HepG2 (cell line): Measurements from ENCODE around the gene NUAK2. TPM values are rescaled to one million over a fixed set of nuclear protein-coding genes. Genes with fewer than 3 reads are reported as not detected.
A peak's percentile ranks its signal among the peaks of the same experiment; 100 is the strongest.

Experiments used
- CBFB ChIP-seq: sonication (generic); formaldehyde crosslinking; IDR thresholded peaks from 2 replicates; pipeline ENCODE4 v1.4.0; 2020; ENCODE audit warnings: missing genetic modification reagents
- ETV5 ChIP-seq: IDR thresholded peaks from 2 replicates; pipeline ENCODE4 v1.6.1; 2018; ENCODE audit warnings: missing biosample characterization, missing genetic modification reagents, inconsistent platforms, borderline replicate concordance
- MTA3 ChIP-seq: sonication (generic); formaldehyde crosslinking; IDR thresholded peaks from 2 replicates; pipeline ENCODE4 v1.4.0; 2020; ENCODE audit warnings: missing genetic modification reagents
- PAWR ChIP-seq: sonication (generic); formaldehyde crosslinking; IDR thresholded peaks from 2 replicates; pipeline ENCODE4 v1.4.0; 2020; ENCODE audit warnings: missing genetic modification reagents, mild to moderate bottlenecking, borderline replicate concordance
- PHF8 ChIP-seq: sonication (generic); formaldehyde crosslinking; IDR thresholded peaks from 2 replicates; pipeline ENCODE4 v1.5.0; 2020; ENCODE audit warnings: missing genetic modification reagents
- RBM39 ChIP-seq: fragments of 200-400 bp; formaldehyde crosslinking; IDR thresholded peaks from one replicate; pipeline ENCODE4 v1.6.1; 2018; ENCODE audit warnings: antibody characterized with exemption, mild to moderate bottlenecking, low read depth, low read length; ENCODE audit not compliant: poor library complexity, severe bottlenecking
- SMAD9 ChIP-seq: sonication (generic); formaldehyde crosslinking; IDR thresholded peaks from 2 replicates; pipeline ENCODE4 v1.5.1; 2020; ENCODE audit warnings: mild to moderate bottlenecking, missing genetic modification reagents
- SYNCRIP ChIP-seq: fragments of 200-400 bp; formaldehyde crosslinking; IDR thresholded peaks from 2 replicates; pipeline ENCODE4 v1.6.1; 2018; ENCODE audit warnings: mild to moderate bottlenecking, low read depth, low read length; ENCODE audit not compliant: insufficient read depth
- TCF7L2 ChIP-seq: IDR thresholded peaks from 2 replicates; pipeline ENCODE4 v1.6.1; 2011; ENCODE audit warnings: mild to moderate bottlenecking, low read depth, low read length, moderate library complexity
- TEAD3 ChIP-seq: optimal IDR thresholded peaks from 2 replicates; pipeline ENCODE3; 2016; ENCODE audit warnings: borderline replicate concordance
- ZBTB38 ChIP-seq: sonication (generic); formaldehyde crosslinking; IDR thresholded peaks from 2 replicates; pipeline ENCODE4 v1.5.1; 2020; ENCODE audit warnings: mild to moderate bottlenecking, missing genetic modification reagents
- ZBTB7B ChIP-seq: sonication (generic); formaldehyde crosslinking; IDR thresholded peaks from 2 replicates; pipeline ENCODE4 v1.4.0; 2020; ENCODE audit warnings: missing genetic modification reagents
- ZNF12 ChIP-seq: sonication (generic); formaldehyde crosslinking; IDR thresholded peaks from 2 replicates; pipeline ENCODE4 v1.5.0; 2020; ENCODE audit warnings: missing genetic modification reagents
- ZNF552 ChIP-seq: sonication (generic); formaldehyde crosslinking; IDR thresholded peaks from 2 replicates; pipeline ENCODE4 v1.9.0; 2022; ENCODE audit warnings: missing genetic modification reagents, mild to moderate bottlenecking, borderline replicate concordance
- ZNF678 ChIP-seq: sonication (generic); formaldehyde crosslinking; IDR thresholded peaks from 2 replicates; pipeline ENCODE4 v1.4.0; 2020; ENCODE audit warnings: mild to moderate bottlenecking, missing genetic modification reagents
- ZNF746 ChIP-seq: sonication (generic); formaldehyde crosslinking; IDR thresholded peaks from 2 replicates; pipeline ENCODE4 v1.8.0; 2022; ENCODE audit warnings: mild to moderate bottlenecking, missing genetic modification reagents
- ZNF790 ChIP-seq: sonication (generic); formaldehyde crosslinking; IDR thresholded peaks from 2 replicates; pipeline ENCODE4 v1.8.0; 2022; ENCODE audit warnings: missing genetic modification reagents, mild to moderate bottlenecking, borderline replicate concordance
- polyA plus RNA-seq, 8 experiments: library from polyadenylated mRNA; depleted of rRNA in 3 of 8; stranded (reverse) in 7 of 8; unstranded in 1 of 8; fragments of >200 nt; fragmentation: Illumina TruSeq in 4 of 8; extraction: Trizol in 4 of 8; gene quantifications; 2 replicates each; pipeline versions ENCODE4 v1.2.1 to v1.2.3, GENCODE V29; 2011 to 2016; ENCODE audit warnings: low read depth in 4 of 8, missing spikeins in 1 of 8, mixed read lengths in 1 of 8; ENCODE audit not compliant: insufficient read depth in 1 of 8
- total RNA-seq, 5 experiments: library from RNA; depleted of rRNA; stranded (reverse); fragments of >200 nt; fragmentation: Illumina TruSeq; extraction: Trizol; gene quantifications; 2 replicates each; pipeline ENCODE4 v1.2.3, GENCODE V29; 2016; ENCODE audit warnings: low read depth in 1 of 5
- TF ChIP-seq, protein P1 (sequence below): fragments of 450-650 bp; IDR thresholded peaks from 2 replicates; pipeline ENCODE4 v1.6.1; 2017; ENCODE audit warnings: mild to moderate bottlenecking
- TF ChIP-seq, protein P2 (sequence below): sonication (generic); formaldehyde crosslinking; IDR thresholded peaks from 2 replicates; pipeline ENCODE4 v1.4.0; 2020; ENCODE audit warnings: mild to moderate bottlenecking, missing genetic modification reagents, borderline replicate concordance

The NUAK2 gene
- total and polyA plus RNA-seq, 2 of the 13 experiments (the other 11 are each of a cell fraction or from before 2014, with no cell fraction given): 0.75 to 1.1 TPM

DNA sequence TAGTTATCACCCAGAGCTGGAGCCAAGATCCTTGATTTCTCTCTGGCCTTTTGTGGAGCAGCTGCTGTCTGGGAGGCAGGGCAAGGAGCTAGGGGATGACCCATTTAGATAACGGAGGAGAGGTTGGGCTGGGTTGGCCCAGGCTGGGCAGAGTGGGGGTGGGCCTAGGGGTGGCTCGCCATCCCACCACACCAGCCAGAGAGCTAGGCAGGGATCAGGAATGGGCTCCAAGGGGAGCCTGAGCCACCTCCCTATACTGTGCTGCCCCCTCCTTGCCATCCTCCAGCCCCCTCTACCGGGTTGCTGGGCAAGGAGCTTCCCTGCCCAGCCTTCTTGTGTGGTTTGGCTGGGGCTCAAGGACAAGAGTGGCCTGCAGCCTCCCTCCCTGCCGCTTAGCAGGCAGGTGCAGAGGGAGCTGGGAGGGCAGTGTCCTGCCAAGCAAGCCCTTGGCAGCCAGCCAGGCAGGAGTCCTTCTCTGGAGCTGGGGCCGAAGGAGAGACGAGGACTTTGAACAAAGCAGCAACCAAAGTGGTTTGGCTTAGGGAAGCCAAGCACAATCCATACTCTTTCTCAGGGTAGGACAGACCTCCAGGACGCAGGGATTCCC is 4.1 kb downstream of the NUAK2 start (continued):
- TF ChIP-seq ZNF746 (CRISPR knock-in tag) (no peak), ZNF12 (CRISPR knock-in tag) (0 out of 2 replicates have a peak, but pooled peaks have one; percentile 28), ZNF552 (CRISPR knock-in tag) (no peak), CBFB (CRISPR knock-in tag) (peak; percentile 44; the same call in 1 of the 2 replicates), ZBTB7B (CRISPR knock-in tag) (0 out of 2 replicates have a peak, but pooled peaks have one; percentile 56), RBM39 (peak; percentile 36), ZNF678 (CRISPR knock-in tag) (no peak), SMAD9 (CRISPR knock-in tag) (no peak), SYNCRIP (no peak), PAWR (CRISPR knock-in tag) (no peak), ETV5 (CRISPR knock-in tag) (no peak; the same call in 1 of the 2 replicates), MTA3 (CRISPR knock-in tag) (no peak), PHF8 (no peak), ZNF790 (no peak), ZBTB38 (CRISPR knock-in tag) (no peak), TEAD3 (no peak), TCF7L2 (no peak)
- TF ChIP-seq, protein P1, sequence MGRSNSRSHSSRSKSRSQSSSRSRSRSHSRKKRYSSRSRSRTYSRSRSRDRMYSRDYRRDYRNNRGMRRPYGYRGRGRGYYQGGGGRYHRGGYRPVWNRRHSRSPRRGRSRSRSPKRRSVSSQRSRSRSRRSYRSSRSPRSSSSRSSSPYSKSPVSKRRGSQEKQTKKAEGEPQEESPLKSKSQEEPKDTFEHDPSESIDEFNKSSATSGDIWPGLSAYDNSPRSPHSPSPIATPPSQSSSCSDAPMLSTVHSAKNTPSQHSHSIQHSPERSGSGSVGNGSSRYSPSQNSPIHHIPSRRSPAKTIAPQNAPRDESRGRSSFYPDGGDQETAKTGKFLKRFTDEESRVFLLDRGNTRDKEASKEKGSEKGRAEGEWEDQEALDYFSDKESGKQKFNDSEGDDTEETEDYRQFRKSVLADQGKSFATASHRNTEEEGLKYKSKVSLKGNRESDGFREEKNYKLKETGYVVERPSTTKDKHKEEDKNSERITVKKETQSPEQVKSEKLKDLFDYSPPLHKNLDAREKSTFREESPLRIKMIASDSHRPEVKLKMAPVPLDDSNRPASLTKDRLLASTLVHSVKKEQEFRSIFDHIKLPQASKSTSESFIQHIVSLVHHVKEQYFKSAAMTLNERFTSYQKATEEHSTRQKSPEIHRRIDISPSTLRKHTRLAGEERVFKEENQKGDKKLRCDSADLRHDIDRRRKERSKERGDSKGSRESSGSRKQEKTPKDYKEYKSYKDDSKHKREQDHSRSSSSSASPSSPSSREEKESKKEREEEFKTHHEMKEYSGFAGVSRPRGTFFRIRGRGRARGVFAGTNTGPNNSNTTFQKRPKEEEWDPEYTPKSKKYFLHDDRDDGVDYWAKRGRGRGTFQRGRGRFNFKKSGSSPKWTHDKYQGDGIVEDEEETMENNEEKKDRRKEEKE: no peak
- TF ChIP-seq, protein P2, sequence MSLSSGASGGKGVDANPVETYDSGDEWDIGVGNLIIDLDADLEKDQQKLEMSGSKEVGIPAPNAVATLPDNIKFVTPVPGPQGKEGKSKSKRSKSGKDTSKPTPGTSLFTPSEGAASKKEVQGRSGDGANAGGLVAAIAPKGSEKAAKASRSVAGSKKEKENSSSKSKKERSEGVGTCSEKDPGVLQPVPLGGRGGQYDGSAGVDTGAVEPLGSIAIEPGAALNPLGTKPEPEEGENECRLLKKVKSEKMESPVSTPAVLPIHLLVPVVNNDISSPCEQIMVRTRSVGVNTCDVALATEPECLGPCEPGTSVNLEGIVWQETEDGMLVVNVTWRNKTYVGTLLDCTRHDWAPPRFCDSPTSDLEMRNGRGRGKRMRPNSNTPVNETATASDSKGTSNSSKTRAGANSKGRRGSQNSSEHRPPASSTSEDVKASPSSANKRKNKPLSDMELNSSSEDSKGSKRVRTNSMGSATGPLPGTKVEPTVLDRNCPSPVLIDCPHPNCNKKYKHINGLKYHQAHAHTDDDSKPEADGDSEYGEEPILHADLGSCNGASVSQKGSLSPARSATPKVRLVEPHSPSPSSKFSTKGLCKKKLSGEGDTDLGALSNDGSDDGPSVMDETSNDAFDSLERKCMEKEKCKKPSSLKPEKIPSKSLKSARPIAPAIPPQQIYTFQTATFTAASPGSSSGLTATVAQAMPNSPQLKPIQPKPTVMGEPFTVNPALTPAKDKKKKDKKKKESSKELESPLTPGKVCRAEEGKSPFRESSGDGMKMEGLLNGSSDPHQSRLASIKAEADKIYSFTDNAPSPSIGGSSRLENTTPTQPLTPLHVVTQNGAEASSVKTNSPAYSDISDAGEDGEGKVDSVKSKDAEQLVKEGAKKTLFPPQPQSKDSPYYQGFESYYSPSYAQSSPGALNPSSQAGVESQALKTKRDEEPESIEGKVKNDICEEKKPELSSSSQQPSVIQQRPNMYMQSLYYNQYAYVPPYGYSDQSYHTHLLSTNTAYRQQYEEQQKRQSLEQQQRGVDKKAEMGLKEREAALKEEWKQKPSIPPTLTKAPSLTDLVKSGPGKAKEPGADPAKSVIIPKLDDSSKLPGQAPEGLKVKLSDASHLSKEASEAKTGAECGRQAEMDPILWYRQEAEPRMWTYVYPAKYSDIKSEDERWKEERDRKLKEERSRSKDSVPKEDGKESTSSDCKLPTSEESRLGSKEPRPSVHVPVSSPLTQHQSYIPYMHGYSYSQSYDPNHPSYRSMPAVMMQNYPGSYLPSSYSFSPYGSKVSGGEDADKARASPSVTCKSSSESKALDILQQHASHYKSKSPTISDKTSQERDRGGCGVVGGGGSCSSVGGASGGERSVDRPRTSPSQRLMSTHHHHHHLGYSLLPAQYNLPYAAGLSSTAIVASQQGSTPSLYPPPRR (CRISPR knock-in tag): no peak
